Brain pericyte (primary cell): ENCODE results near the gene VTCN1.
A peak's percentile ranks its signal among the peaks of the same experiment; 100 is the strongest.
"Not testable (repeated sequence)": the region's sequence is repeated elsewhere in the genome, so short reads cannot be mapped to it uniquely, and the experiment has no call there.

Experiments
- DNase-seq: peaks from one replicate; pipeline ENCODE4 v3.0.0-alpha.2; 2012; ENCODE audit warnings: low read depth, low spot score

VTCN1 gene

DNA sequence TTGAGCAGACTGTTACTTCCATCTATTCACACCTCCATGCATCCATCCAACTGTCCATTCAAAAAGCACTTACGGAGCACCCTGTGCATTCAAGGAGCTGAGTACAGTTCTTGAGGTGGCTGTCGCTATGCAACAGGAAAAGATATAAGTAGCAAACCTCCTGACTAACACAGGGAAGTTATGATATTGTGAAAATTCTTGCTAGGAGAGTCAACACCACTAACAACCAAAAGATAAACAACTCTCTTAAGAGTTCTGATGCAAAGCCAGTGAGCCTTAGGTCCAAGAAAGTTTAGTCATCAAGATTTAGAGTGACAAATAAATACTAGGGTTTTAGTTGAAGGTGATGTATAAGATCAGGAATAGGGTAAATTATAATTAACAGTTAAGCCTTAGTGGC, 44.7 kb downstream of the VTCN1 start:
- DNase-seq: no peak

GRCh38 chr1:117164209-117164608, 46.5 kb downstream of the VTCN1 start:
- DNase-seq: no peak

GRCh38 chr1:117162816-117163215, 47.9 kb downstream of the VTCN1 start:
- no peak for DNase-seq

DNA sequence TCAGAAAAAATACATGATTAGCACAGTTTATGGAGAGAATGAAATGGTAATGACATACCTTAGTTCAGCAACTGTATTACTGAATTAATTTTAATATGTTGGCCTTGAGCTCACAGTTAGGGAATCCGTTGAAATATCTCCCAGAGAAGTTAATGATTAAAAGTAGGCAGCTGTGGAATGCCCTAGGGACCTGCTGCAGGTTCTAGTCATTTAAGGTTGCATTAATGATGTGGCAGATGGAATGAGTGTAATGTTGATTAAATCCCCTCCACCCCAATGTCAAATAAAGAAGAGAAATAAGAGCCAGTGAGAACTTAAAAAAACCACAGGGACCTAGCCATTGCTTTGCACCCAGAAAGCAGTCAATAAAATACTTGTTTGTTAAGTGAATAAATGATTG, 48.8 kb downstream of the VTCN1 start:
- no peak for DNase-seq

GRCh38 chr1:117151305-117151704, 59.4 kb downstream of the VTCN1 start:
- not testable (repeated sequence) for DNase-seq

DNA sequence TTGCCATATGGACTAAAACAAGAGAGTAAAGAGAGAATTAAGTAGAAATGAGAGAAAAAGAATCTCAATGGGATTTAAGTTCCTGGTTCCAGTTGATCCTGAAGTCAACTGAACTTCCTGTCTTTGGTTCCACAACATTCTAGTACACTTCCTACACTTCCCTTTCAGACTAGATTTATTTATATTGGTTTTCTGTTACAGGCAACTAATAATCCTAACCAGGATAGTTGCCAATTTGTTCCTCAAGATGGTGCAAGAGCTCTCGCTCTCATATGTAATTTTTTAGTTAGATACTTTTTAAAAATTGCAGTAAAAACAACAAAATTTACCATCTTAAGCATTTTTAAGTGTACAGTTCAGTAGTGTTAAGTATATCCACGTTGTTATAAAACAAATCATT, 60.4 kb downstream of the VTCN1 start:
- DNase-seq: no peak

DNA sequence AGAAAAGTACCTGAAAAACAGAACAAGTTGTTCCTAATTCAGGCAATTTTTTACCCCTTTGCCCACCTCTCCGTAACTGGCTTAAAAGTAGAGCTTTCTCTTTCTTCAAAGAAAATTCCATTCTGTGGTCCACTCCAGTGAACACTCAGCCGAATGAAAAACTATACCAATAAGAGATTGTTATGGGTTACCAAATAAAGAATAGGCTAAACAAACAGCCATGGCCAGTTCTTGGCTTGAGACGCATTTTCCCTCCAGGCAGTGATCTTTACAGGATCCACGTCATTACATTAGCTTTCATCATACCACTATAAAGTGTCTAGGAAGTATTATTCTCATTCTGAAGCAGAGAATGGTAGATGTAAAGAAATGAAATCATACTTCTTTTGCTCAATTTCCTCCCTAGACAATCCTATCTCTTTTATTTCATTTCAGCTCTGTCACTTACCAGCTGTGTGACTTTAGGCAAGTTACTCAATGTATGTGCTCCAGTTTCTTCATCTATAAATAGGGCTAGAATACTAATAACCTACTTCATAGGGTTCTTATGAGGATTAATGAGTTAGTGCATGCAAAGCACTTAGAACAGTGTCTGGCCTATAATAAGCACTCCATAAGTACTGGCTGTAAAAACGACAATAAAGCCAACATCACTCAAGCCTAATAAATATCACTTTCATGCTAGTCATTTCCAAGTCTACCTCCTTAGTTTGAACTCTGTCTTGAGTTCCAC, 62.7 kb downstream of the VTCN1 start:
- DNase-seq: no peak

GRCh38 chr1:117147341-117147831, 63.3 kb downstream of the VTCN1 start:
- DNase-seq: no peak

- peak; percentile 55 for DNase-seq
Measured at GRCh38 chr1:117146575-117147340, 64.0 kb downstream of the VTCN1 start.

DNA sequence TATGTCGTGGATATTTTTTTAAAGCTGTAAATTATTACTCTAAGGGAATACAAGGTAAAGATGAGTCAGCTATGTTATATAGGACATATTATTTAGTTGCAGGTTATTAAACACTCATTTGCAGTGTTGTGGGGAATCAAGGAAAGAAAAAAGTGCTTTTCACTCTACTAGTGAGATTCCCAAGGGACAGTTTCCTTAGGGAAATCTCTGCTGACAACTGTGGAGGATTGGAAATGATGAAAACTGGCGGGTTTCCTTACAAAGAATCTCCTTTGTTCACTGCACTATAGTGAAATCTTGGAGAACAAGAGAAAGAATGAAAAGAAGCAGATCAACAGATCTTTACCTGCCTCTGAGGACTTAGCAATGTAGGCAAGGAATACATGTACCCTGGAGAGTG, 64.7 kb downstream of the VTCN1 start:
- DNase-seq: no peak

- DNase-seq: no peak
Measured at GRCh38 chr1:117143871-117144270, 66.9 kb downstream of the VTCN1 start.

- DNase-seq: no peak
Measured at GRCh38 chr1:117143172-117143571, 67.6 kb downstream of the VTCN1 start.

GRCh38 chr1:117142200-117142599, 68.5 kb downstream of the VTCN1 start:
- DNase-seq: no peak

- DNase-seq: no peak
Measured at GRCh38 chr1:117138561-117138960, 72.2 kb downstream of the VTCN1 start.

- DNase-seq: no peak
Measured at GRCh38 chr1:117138106-117138505, 72.6 kb downstream of the VTCN1 start.

DNA sequence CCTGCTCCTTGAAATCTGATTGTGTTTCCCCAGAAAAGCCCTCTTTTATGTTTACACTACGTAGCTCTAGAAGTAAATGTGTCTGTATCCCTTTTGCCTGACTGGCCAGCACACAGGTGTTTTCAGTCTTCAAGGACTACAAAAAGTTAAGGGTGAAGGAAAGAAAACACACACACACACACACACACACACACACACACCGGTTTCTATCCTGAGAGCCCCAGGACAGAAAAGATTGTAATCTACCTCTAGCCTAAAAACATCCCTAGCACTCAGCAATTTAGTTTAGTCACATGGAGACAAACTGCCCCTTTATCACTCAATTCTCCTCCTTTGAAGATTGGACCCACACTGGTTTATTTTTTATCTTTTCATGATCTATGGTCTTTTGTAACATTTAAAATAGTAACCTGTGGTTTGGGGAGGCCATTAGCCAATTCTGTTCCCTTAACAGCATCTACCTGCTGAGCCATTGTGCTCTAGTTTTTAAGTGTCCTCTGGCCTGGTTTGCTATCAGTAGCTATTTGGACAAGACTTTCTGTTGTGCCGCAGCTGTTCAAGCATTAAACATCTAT, 73.4 kb downstream of the VTCN1 start:
- no peak for DNase-seq

- DNase-seq: no peak
Measured at GRCh38 chr1:117136749-117137148, 74.0 kb downstream of the VTCN1 start.

DNA sequence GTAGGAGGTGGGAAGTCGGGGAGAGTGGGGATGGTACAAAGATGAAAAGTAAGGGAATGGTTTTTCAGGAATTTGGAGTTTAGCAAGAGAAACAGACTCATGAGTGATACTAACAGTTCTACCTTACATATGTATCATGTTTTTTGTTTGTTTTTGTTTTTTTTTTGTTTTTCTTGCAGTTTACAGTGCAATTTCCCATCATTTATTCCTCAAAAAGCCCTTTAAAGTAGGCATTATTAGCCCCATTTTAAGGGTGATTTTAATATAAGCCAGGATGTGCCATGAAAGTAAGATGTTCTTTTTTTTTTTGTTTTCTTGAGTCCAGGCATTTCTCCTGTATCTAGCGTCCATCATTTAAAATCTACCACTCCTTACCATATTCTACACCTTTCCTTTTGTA, 75.4 kb downstream of the VTCN1 start:
- DNase-seq: no peak

DNA sequence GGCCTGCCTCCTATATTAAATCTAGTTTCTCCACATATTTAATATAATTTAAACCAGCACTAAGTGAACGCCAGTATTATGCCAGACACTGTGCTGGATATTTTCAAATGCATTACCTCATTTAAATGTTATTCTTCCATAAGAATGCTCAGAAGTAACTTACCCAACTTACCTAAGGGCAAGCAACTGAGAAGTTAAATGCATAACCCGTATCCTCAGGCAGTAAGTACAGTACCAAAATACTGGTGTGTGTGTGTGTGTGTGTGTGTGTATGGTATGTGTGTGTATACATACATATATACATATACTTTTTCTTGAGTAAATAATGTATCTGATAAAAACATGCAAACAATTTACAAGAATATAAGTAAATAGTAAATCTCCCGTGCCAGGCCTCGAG, 80.2 kb downstream of the VTCN1 start:
- no peak for DNase-seq

DNA sequence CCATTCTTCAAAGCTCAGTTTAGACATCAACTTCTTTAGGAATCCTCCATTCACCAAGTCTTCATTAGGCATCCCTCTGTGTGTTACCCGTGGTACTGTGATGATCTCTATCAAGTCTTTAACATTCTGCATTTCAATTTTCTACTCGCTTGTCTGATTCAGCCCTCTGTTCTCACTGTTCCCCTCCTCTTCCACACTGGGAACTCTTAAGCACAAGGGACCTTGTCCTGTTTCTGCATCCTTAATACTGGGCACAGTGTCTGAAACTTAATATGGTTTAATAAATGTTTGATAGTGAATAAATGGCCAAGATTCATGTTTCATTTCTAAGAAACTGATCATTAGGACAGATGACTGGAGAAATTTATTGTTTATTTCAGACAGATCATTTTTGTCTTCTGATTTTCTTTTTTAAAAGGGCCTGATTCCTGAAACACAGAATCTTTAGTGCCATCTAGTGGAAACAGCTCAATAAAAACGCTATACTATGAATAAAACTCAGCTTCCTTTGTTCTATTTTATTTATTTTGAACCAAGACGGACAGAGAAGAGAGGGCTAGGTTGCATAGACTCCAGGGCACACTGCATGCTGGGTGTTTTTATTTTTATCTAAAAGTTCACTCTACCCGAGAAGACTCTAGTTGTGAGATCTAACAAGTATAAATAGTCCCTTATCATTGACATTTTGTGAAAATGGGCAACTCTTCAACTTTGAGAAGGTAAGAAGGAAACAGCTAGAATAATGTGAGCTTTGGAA, 82.2 kb downstream of the VTCN1 start:
- no peak for DNase-seq

- no peak for DNase-seq
Measured at GRCh38 chr1:117127795-117128194, 82.9 kb downstream of the VTCN1 start.

GRCh38 chr1:117124661-117125060, 86.1 kb downstream of the VTCN1 start:
- no peak for DNase-seq
